Stimulated activated naive CD8-positive, alpha-beta T cell treated with anti-CD3 and anti-CD28 coated beads, Interleukin-15, Interleukin-2, amounts not matched to agents 100 ng/mL and 50 ng/mL, for 24 hours (primary cell): ENCODE measurements around the gene KRT35.

ENCODE experiments used
- H3K27ac Mint-ChIP-seq: one replicate; pipeline ENCODE4 v1.8.0; 2021; ENCODE audit warnings: mild to moderate bottlenecking, mixed read lengths
- H3K27me3 Mint-ChIP-seq: one replicate; pipeline ENCODE4 v1.8.0; 2021; ENCODE audit warnings: mixed read lengths
- H3K36me3 Mint-ChIP-seq: one replicate; pipeline ENCODE4 v1.8.0; 2021; ENCODE audit warnings: low read depth, mixed read lengths
- H3K4me1 Mint-ChIP-seq: one replicate; pipeline ENCODE4 v1.8.0; 2021; ENCODE audit warnings: low read depth, mixed read lengths
- H3K4me3 Mint-ChIP-seq: one replicate; pipeline ENCODE4 v1.8.0; 2021; ENCODE audit warnings: mild to moderate bottlenecking, mixed read lengths
- H3K9me3 Mint-ChIP-seq: one replicate; pipeline ENCODE4 v1.8.0; 2021; ENCODE audit warnings: mixed read lengths

KRT35 gene

DNA sequence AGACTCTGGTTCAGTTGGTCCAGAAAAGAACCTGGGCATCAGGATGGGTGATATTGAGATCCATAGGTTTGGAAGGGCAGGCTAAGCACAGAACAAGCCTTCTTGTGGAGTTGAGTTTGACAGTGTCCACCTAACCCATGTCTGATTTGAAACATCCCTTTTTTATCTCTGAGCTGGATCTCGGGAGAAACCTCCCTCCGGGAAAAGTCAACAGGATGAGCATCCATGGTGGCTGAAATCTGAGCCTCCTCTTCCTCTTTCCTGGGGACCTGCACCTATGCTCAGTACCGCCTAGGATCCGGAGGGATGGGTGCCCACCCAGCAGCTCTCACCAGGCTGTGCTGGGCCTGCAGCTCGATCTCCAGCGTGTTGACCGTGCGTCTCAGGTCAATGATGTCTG is 17.2 kb downstream of the KRT35 start:
- H3K36me3 Mint-ChIP-seq = no peaks in the 10 kb centered on the region
- peaks cover 3% of the 10 kb centered on the region for H3K9me3 Mint-ChIP-seq
- H3K4me3 Mint-ChIP-seq = no peak overlapping the region
- H3K27ac Mint-ChIP-seq = no peak overlapping the region
- H3K4me1 Mint-ChIP-seq = no peaks in the 10 kb centered on the region
- peaks cover 4% of the 10 kb centered on the region for H3K27me3 Mint-ChIP-seq

DNA sequence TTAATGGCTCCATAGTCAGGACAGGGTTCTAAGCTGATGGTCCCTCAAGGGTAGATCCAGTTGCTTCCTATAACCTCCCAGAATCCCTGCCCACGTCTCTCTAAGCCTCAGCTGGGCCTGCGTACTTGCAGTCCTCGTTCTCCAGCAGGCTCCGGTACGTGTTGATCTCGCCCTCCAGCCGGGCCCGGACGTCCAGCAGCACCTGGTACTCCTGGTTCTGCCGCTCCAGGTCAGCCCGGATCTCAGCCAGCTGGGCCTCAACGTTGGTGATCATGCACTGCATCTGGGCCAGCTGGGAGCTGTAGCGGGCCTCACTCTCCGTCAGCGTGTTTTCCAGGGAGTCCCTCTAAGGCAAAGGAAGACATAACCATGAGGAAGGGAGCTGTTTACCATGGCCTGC is 18.2 kb downstream of the KRT35 start:
- Mint-ChIP-seq H3K4me3 (no peak overlapping the region), H3K27me3 (peaks cover 4% of the 10 kb centered on the region), H3K36me3 (no peaks in the 10 kb centered on the region), H3K27ac (no peak overlapping the region), H3K4me1 (no peaks in the 10 kb centered on the region), H3K9me3 (no peaks in the 10 kb centered on the region)

DNA sequence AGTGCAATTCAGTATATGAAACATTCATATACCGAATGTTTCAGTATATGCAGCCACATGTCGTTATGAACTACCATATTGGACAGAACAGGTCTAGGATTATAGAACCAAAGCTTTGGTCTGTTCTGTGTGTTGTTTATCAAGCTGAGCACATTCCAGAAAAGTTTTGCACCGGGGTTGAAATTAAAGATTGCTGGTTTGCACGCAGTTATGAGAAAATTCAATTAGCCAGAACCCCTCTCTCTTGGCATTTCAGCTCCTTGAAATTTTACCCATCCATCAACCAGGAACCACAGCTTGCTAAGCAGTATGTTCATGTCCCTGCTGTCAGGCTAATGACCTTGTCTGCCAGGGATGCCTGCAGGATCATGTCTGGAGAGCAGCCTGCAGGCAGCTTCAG is 23.3 kb downstream of the KRT35 start:
- H3K9me3 Mint-ChIP-seq = no peaks in the 10 kb centered on the region
- H3K36me3 Mint-ChIP-seq = no peaks in the 10 kb centered on the region
- H3K27ac Mint-ChIP-seq = no peak overlapping the region
- no peaks in the 10 kb centered on the region for H3K4me1 Mint-ChIP-seq
- H3K27me3 Mint-ChIP-seq = no peaks in the 10 kb centered on the region
- no peak overlapping the region for H3K4me3 Mint-ChIP-seq

DNA sequence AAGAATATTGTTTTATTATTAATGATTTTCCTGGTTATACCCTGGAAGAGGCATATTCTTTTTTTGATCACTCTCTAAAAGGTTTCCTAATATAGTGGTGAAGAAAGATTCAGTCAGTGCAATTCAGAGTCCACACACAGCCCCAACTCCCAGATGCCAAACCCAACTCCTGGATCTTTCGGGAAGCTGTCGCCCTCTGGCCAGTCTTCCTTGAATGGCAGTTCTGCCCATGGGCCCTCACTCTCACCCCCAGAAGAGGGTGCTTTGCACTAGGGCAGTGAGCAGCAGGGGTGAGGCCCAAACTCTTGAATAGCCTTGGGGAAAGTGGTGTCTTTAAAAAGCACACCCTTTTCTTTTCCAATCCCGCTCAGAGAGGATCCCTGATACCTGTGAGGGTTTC is 24.7 kb downstream of the KRT35 start:
- H3K27ac Mint-ChIP-seq = no peak overlapping the region
- H3K27me3 Mint-ChIP-seq = no peaks in the 10 kb centered on the region
- no peaks in the 10 kb centered on the region for H3K36me3 Mint-ChIP-seq
- H3K9me3 Mint-ChIP-seq = no peaks in the 10 kb centered on the region
- no peaks in the 10 kb centered on the region for H3K4me1 Mint-ChIP-seq
- no peak overlapping the region for H3K4me3 Mint-ChIP-seq

DNA sequence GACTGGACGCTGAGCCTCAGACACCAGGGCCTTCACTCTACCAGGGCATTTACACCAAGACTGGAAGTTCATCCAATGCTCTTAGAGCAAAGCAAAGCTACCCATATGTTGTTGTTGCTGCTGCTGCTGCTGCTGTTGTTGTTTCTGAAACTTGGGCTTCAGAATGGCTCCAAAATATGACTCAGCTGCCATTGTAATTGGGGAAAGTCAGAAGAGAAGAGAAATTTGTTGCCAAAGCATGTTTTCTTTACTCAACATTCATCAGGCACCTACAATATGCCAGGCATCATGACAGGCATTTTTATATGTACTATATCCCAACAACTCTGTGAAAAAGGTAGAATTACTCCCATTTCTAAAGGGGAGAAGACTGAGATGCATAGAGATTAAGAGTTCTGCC is 25.7 kb downstream of the KRT35 start:
- Mint-ChIP-seq H3K4me3 (no peak overlapping the region), H3K9me3 (no peaks in the 10 kb centered on the region), H3K36me3 (no peaks in the 10 kb centered on the region), H3K4me1 (no peaks in the 10 kb centered on the region), H3K27me3 (no peaks in the 10 kb centered on the region), H3K27ac (no peak overlapping the region)

DNA sequence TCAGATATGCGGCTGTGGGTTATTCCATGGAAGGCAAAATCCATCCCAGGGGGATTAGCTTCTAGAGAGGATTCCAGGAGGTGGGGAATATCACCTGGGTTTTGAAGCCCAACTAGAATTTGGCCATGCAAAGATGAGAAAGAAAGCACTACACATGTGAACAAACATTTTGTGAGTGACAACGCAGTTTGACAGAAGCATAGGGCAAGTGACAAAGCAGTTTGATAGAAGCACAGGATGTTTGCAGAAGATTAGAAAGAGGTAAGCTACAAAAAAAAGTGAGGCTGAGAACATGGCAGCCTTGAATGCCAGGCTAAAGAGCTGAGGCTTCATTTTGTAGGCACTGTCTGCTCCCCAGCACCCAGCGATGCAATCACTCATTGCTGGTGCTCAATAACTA is 27.9 kb downstream of the KRT35 start:
- Mint-ChIP-seq H3K36me3 (no peaks in the 10 kb centered on the region), H3K4me3 (no peak overlapping the region), H3K4me1 (no peaks in the 10 kb centered on the region), H3K27me3 (no peaks in the 10 kb centered on the region), H3K27ac (no peak overlapping the region), H3K9me3 (no peaks in the 10 kb centered on the region)

GRCh38 chr17:41452281-41452680 is 28.7 kb downstream of the KRT35 start:
- Mint-ChIP-seq H3K27ac (no peak overlapping the region), H3K9me3 (no peaks in the 10 kb centered on the region), H3K36me3 (no peaks in the 10 kb centered on the region), H3K4me3 (no peak overlapping the region), H3K4me1 (no peaks in the 10 kb centered on the region), H3K27me3 (no peaks in the 10 kb centered on the region)

DNA sequence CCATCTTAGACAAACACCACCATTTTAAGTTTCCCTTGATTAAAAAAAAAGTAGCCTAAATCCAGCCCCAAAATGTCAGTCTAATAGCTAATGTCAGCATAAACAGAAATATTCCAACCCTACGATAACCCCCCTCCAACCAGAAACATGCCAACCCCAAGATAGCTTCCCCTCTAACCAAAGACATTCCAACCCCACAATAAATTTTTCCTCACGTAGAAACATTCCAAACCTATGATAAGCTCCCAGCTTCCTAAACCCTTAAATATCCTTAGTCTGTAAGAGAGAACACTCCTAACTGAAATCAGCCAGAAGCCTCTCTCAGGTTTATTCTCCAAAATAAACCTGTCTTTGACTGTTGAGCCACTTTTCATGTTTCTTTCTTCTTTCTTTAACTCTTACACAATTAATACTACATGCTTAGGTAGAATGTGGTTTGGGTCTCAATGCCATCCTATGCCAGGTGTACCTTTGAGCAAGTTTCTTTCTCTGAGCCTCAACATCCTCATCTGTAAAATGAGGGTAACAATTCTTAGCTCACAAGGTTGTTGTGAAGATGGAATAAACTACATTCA is 29.7 kb downstream of the KRT35 start:
- Mint-ChIP-seq H3K27me3 (no peaks in the 10 kb centered on the region), H3K4me3 (no peak overlapping the region), H3K9me3 (no peaks in the 10 kb centered on the region), H3K36me3 (no peaks in the 10 kb centered on the region), H3K4me1 (no peaks in the 10 kb centered on the region), H3K27ac (no peak overlapping the region)

- Mint-ChIP-seq H3K4me1 (no peaks in the 10 kb centered on the region), H3K27me3 (no peaks in the 10 kb centered on the region), H3K4me3 (no peak overlapping the region), H3K9me3 (no peaks in the 10 kb centered on the region), H3K27ac (no peak overlapping the region), H3K36me3 (no peaks in the 10 kb centered on the region)
Measured at GRCh38 chr17:41449008-41449407, 31.9 kb downstream of the KRT35 start.

GRCh38 chr17:41448506-41448905 is 32.4 kb downstream of the KRT35 start:
- Mint-ChIP-seq H3K9me3 (no peaks in the 10 kb centered on the region), H3K4me3 (no peak overlapping the region), H3K27ac (no peak overlapping the region), H3K27me3 (no peaks in the 10 kb centered on the region), H3K36me3 (no peaks in the 10 kb centered on the region), H3K4me1 (no peaks in the 10 kb centered on the region)

DNA sequence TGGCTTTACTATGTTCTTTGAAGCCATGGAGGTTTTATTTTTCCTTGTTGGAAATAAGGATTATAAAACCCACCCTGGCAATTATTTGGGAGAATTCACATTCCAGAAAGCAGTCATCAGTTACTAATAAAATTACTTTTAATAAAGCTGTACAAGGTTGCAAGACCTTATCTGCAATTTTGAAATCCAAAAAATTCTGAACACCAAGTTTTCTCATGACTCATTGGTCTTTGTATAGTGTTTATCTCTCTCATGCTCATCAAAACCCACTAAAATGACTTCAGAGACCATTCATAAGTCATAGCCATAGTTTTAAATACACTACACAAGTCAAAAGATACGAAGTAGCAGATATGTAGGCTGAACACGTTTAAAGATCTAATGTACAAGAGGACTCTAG is 34.1 kb downstream of the KRT35 start:
- Mint-ChIP-seq H3K27me3 (peaks cover 6% of the 10 kb centered on the region), H3K9me3 (no peaks in the 10 kb centered on the region), H3K27ac (no peak overlapping the region), H3K4me1 (no peaks in the 10 kb centered on the region), H3K36me3 (no peaks in the 10 kb centered on the region), H3K4me3 (no peak overlapping the region)

DNA sequence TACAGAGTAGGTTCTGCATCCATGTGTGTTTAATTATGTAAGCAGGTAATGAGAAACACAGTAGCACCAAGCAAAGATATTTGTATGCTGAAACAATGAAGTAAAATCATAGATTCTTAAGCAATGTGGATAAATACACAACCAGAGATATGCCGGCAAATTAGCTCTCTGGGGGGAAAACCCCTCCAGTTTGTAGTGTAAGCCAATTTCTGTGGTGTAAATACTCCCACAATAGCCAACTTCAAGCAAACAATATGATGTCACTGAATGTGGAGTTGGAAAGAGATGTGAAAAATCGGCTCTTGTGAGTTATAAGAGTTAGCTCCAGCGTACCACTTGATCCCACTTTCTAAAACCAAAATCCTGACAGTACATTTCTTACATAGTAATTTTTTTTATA is 36.3 kb downstream of the KRT35 start:
- H3K27ac Mint-ChIP-seq = no peak overlapping the region
- H3K4me1 Mint-ChIP-seq = no peaks in the 10 kb centered on the region
- H3K4me3 Mint-ChIP-seq = no peak overlapping the region
- H3K36me3 Mint-ChIP-seq = no peaks in the 10 kb centered on the region
- H3K27me3 Mint-ChIP-seq = peaks cover 11% of the 10 kb centered on the region
- H3K9me3 Mint-ChIP-seq = no peaks in the 10 kb centered on the region

GRCh38 chr17:41444186-41444585 is 36.8 kb downstream of the KRT35 start:
- Mint-ChIP-seq H3K27ac (no peak overlapping the region), H3K9me3 (no peaks in the 10 kb centered on the region)

DNA sequence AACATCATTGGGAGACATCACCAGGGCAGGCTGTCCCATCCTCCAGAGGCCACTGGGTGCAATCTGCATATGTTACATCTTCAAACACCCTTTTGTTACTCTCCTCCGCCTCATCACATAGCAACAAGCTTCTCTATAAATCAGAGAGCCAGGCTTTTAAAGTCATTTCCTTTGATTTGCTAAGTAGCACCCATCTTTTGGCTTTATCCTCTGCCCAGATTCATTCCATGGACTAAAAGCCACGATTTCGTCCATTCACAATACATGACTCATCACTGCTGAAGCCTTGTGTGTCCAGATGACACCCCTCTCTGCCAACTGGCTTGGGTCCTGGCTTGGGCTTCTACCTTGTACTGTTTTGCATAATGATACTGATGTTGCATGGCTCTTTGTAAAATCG is 38.2 kb downstream of the KRT35 start:
- peaks cover 11% of the 10 kb centered on the region for H3K27me3 Mint-ChIP-seq
- no peak overlapping the region for H3K4me3 Mint-ChIP-seq
- H3K36me3 Mint-ChIP-seq = no peaks in the 10 kb centered on the region
- no peaks in the 10 kb centered on the region for H3K9me3 Mint-ChIP-seq
- H3K27ac Mint-ChIP-seq = no peak overlapping the region
- H3K4me1 Mint-ChIP-seq = no peaks in the 10 kb centered on the region

More at GRCh38 chr17:41444186-41444585, 36.8 kb downstream of the KRT35 start:
- H3K4me1 Mint-ChIP-seq = no peaks in the 10 kb centered on the region
- no peak overlapping the region for H3K4me3 Mint-ChIP-seq
- H3K27me3 Mint-ChIP-seq = peaks cover 11% of the 10 kb centered on the region
- no peaks in the 10 kb centered on the region for H3K36me3 Mint-ChIP-seq

- Mint-ChIP-seq H3K27me3 (peaks cover 11% of the 10 kb centered on the region), H3K36me3 (no peaks in the 10 kb centered on the region), H3K27ac (no peak within 1 kb of the TSS), H3K4me3 (no peak within 1 kb of the TSS), H3K9me3 (no peaks in the 10 kb centered on the region), H3K4me1 (no peaks in the 10 kb centered on the region)
Measured at GRCh38 chr17:41440531-41441033, 40.4 kb downstream of the KRT35 start, which contains the start of gene KRT38. Gene KRT38 (minus strand): TSS chr17:41440983. CDS start chr17:41440921, 62 bp downstream.

DNA sequence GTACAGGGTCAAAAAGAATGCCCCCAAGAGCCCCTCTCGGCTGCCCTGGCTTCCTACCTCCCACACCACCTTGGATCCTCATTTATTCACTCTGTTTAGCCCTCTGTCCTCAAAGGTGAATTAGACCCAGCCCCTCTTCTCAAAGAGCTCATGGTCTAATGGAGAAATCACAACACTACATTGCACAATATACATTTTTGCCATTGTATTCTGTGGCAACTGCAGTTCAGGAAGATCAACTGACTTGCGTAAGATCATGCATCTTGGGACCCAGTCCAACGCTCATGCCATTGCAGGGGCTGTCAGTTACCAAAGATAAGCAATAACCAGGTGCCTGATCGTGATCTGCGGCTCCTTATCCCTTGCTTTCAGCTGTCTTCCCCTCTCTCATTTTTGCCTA is 41.6 kb downstream of the KRT35 start:
- Mint-ChIP-seq H3K9me3 (no peaks in the 10 kb centered on the region), H3K27me3 (peaks cover 11% of the 10 kb centered on the region), H3K36me3 (no peaks in the 10 kb centered on the region), H3K4me1 (no peaks in the 10 kb centered on the region), H3K27ac (no peak overlapping the region), H3K4me3 (no peak overlapping the region)
